ENCODE measurements around the gene RNF31. TPM values are rescaled to one million over a fixed set of nuclear protein-coding genes. Genes with fewer than 3 reads are reported as not detected.

Gene RNF31
- total and polyA plus RNA-seq, 2 of the 13 experiments (the other 11 are each of a cell fraction or from before 2014, with no cell fraction given), result 48.2 to 86.8 TPM

GRCh38 chr14:24190416-24190815 is 43.1 kb downstream of the RNF31 start (continued):
- no peak for TF ChIP-seq AKNA (CRISPR knock-in tag; IDR thresholded peaks at IDR 0.05; ENCODE audit: borderline replicate concordance)
- no peak for TF ChIP-seq ZNF777 (CRISPR knock-in tag; IDR thresholded peaks at IDR 0.05)
- 0 out of 2 replicates have a peak, but pooled peaks have one; percentile 15 for TF ChIP-seq DNMT1 (CRISPR knock-in tag; IDR thresholded peaks at IDR 0.05)
- TF ChIP-seq, protein P1, sequence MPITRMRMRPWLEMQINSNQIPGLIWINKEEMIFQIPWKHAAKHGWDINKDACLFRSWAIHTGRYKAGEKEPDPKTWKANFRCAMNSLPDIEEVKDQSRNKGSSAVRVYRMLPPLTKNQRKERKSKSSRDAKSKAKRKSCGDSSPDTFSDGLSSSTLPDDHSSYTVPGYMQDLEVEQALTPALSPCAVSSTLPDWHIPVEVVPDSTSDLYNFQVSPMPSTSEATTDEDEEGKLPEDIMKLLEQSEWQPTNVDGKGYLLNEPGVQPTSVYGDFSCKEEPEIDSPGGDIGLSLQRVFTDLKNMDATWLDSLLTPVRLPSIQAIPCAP (CRISPR knock-in tag; IDR thresholded peaks at IDR 0.05; ENCODE audit: low read depth), result no peak
- no peak for TF ChIP-seq TBX2 (CRISPR knock-in tag; IDR thresholded peaks at IDR 0.05; ENCODE audit: borderline replicate concordance)
- 0 out of 2 replicates have a peak, but pooled peaks have one; percentile 49 for TF ChIP-seq RBFOX2 (IDR thresholded peaks at IDR 0.05; ENCODE audit: low read depth, low read length)
- TF ChIP-seq ZNF713 (CRISPR knock-in tag; IDR thresholded peaks at IDR 0.05), result no peak
- TF ChIP-seq CHCHD3 (CRISPR knock-in tag; IDR thresholded peaks at IDR 0.05), result no peak
- TF ChIP-seq ZNF280B (CRISPR knock-in tag; IDR thresholded peaks at IDR 0.05; ENCODE audit: borderline replicate concordance), result peak; percentile 35; the same call in 1 of the 2 replicates
- no peak for TF ChIP-seq ZFP37 (CRISPR knock-in tag; IDR thresholded peaks at IDR 0.05; ENCODE audit: borderline replicate concordance)
- peak; percentile 54 for TF ChIP-seq AGO2 (optimal IDR thresholded peaks at IDR 0.05; ENCODE audit: low read depth, low read length)
- TF ChIP-seq PCBP1 (IDR thresholded peaks at IDR 0.05; ENCODE audit: borderline replicate concordance, low read depth, low read length), result no peak
- no peak for TF ChIP-seq ZNF788 (CRISPR knock-in tag; IDR thresholded peaks at IDR 0.05; ENCODE audit: borderline replicate concordance)
- no peak for TF ChIP-seq SAFB2 (CRISPR knock-in tag; IDR thresholded peaks at IDR 0.05; ENCODE audit: borderline replicate concordance, low read depth)
- TF ChIP-seq ZNF556 (CRISPR knock-in tag; IDR thresholded peaks at IDR 0.05; ENCODE audit: borderline replicate concordance), result no peak
- no peak for TF ChIP-seq HBP1 (CRISPR knock-in tag; IDR thresholded peaks at IDR 0.05; ENCODE audit: low read depth)
- no peak for TF ChIP-seq YY1 (IDR thresholded peaks at IDR 0.05; ENCODE audit: insufficient read depth, insufficient replicate concordance, low read depth, low read length)
- no peak for TF ChIP-seq SMARCE1 (IDR thresholded peaks at IDR 0.05; ENCODE audit: borderline replicate concordance)

Measured in HepG2 (cell line).